ENCODE data around the gene RPL28. TPM values are rescaled to one million over a fixed set of nuclear protein-coding genes. Genes with fewer than 3 reads are reported as not detected.

Gene RPL28
- total RNA-seq, 2 donors from 2014 or later = 113 to 268 TPM

- no peaks in the 10 kb centered on the region for H3K36me3 ChIP-seq (replicated peaks in 1 of 2; ENCODE audit: insufficient read depth in 1 of 2, low read depth in 2 of 2)
- no peaks in the 10 kb centered on the region for H3K9me3 ChIP-seq
- peak overlapping the region in 3 of 4 donors; percentile 3 to 95 (median 95) for H3K27ac ChIP-seq
- intact Hi-C loops (cut with DNase I) = no loop called here
- H3K27me3 ChIP-seq = no peaks in the 10 kb centered on the region
- 0 to 2% methylated on average over 24 of the region's 24 CpGs for WGBS, 2 donors
- H3K4me1 ChIP-seq = peaks cover 26% of the 10 kb centered on the region
- ATAC-seq = no peak
- peak overlapping the region in 1 of 2 donors; percentile 98 for H3K4me3 ChIP-seq
- peak in 3 of 4 donors; percentile 20 to 37 (median 23) for DNase-seq
- TF ChIP-seq POLR2A (IDR thresholded peaks at IDR 0.05) = no peak
- TF ChIP-seq, protein P1, sequence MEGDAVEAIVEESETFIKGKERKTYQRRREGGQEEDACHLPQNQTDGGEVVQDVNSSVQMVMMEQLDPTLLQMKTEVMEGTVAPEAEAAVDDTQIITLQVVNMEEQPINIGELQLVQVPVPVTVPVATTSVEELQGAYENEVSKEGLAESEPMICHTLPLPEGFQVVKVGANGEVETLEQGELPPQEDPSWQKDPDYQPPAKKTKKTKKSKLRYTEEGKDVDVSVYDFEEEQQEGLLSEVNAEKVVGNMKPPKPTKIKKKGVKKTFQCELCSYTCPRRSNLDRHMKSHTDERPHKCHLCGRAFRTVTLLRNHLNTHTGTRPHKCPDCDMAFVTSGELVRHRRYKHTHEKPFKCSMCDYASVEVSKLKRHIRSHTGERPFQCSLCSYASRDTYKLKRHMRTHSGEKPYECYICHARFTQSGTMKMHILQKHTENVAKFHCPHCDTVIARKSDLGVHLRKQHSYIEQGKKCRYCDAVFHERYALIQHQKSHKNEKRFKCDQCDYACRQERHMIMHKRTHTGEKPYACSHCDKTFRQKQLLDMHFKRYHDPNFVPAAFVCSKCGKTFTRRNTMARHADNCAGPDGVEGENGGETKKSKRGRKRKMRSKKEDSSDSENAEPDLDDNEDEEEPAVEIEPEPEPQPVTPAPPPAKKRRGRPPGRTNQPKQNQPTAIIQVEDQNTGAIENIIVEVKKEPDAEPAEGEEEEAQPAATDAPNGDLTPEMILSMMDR (IDR thresholded peaks at IDR 0.05) = no peak
Observed at GRCh38 chr19:55340784-55341147, 45.0 kb upstream of the RPL28 start.

DNA sequence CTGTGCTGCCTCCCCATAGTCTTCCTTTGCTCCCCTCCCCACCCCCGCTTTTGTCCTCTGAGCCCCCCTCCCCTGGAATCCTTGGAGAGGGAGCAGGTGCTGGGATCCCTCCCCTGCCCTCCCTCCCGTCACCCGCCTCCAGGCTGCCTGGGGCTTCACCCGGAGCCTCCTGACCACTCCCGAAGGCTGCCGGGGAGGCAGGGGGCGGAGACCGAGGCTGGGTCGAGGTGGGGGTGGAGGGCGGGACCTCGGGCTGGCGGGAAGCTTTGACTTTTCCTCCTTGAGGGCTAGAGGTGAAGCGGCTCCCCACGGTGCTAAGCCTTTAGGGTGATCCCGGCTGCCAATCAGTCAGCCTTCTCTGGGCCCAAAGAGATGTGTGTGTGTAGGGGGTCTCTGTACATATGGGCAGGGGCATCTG is 44.6 kb upstream of the RPL28 start:
- Histone ChIP-seq H3K4me1 (peaks cover 26% of the 10 kb centered on the region), H3K4me3 (peak overlapping the region in 1 of 2 donors; percentile 98), H3K36me3 (replicated peaks in 1 of 2; ENCODE audit: insufficient read depth in 1 of 2, low read depth in 2 of 2) (no peaks in the 10 kb centered on the region), H3K27ac (peak overlapping the region in 2 of 4 donors; percentile 95), H3K27me3 (no peaks in the 10 kb centered on the region), H3K9me3 (no peaks in the 10 kb centered on the region)
- DNase-seq (peak; percentile 75 to 83 (median 78)), ATAC-seq (no peak)
- TF ChIP-seq, protein P1 (IDR thresholded peaks at IDR 0.05) = no peak
- TF ChIP-seq POLR2A (IDR thresholded peaks at IDR 0.05) = no peak
- WGBS, 2 donors = 2 to 3% methylated on average over 6 to 12 of the region's 15 CpGs
- intact Hi-C loops (cut with DNase I) = no loop called here

DNA sequence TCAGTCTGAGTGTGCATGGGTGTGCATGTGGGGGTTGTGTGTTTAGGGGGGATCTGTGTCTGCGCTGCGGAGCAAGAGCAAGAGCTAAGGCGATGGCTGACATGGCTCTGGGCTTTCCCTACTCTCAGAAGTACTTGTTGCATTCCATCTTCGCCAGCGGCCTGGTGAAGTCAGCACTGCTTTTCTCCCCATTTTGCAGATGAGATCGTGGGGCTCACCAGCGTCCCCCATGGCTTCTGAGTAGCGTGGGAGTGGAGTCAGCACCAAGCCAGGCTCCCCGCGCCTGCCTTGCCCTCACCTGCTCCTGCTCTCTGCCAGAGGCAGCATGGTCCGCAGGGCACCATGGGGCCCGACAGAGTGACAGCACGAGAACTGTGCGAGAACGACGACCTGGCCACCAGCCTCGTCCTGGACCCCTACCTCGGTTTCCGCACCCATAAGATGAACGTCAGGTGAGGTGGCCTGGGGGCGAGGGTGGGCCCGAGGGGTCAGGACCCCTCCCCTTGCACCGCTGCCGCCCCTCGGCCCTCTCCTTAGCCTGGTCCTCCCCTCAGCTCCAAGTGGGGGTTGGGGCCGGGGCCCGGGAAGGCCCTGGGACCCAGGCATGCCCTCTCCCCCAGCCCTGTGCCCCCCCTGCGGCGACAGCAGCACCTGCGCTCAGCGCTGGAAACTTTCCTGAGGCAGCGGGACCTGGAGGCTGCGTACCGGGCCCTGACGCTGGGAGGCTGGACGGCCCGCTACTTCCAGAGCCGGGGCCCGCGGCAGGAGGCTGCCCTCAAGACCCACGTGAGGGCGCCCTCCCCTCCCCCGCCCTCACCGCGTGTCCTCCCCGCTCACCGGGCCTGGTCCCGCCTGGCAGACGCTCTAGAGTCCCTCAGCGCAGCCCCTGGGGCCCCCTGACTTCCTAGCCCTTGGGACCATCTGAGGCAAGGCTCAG is 43.9 kb upstream of the RPL28 start:
- TF ChIP-seq POLR2A (IDR thresholded peaks at IDR 0.05) = no peak
- ATAC-seq (no peak), DNase-seq (no peak)
- no peaks in the 10 kb centered on the region for H3K9me3 ChIP-seq
- H3K27ac ChIP-seq = no peak overlapping the region
- no peaks in the 10 kb centered on the region for H3K27me3 ChIP-seq
- no peak overlapping the region for H3K4me3 ChIP-seq
- H3K4me1 ChIP-seq = peaks cover 26% of the 10 kb centered on the region
- no peaks in the 10 kb centered on the region for H3K36me3 ChIP-seq (replicated peaks in 1 of 2; ENCODE audit: insufficient read depth in 1 of 2, low read depth in 2 of 2)
- intact Hi-C loops (cut with DNase I) = no loop called here
- 84 to 86% methylated on average over 12 to 35 of the region's 50 CpGs for WGBS, 2 donors

DNA sequence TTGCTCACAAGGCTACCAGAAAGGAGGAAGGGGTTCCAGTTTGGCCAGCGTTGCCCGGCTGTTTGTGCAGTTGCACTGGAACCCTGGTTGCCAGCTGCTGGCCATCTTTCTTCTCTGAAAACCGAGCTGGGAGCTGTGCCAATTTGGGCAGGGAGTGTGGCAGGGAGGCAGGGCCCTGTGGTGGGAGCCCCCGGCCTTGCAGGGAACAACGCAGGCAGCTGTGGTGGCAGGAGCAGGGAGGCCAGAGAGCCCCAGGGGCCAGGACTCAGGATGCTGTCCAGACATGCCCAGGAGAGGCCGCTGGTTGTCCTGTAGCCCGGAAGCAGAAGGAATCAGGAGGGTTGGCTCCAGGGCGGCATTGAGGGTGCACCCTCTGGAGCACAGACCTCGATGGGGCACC is 41.3 kb upstream of the RPL28 start:
- H3K9me3 ChIP-seq = no peaks in the 10 kb centered on the region

More for the DNA sequence above, 41.3 kb upstream of the RPL28 start:
- H3K4me3 ChIP-seq = no peak overlapping the region
- H3K27ac ChIP-seq = no peak overlapping the region
- H3K4me1 ChIP-seq = peaks cover 16% of the 10 kb centered on the region
- DNase-seq = no peak
- ATAC-seq = no peak
- H3K27me3 ChIP-seq = no peaks in the 10 kb centered on the region
- intact Hi-C loops (cut with DNase I) = no loop called here
- TF ChIP-seq POLR2A (IDR thresholded peaks at IDR 0.05) = no peak
- TF ChIP-seq, protein P1 (IDR thresholded peaks at IDR 0.05) = no peak
- 84 to 90% methylated on average over 2 to 9 of the region's 9 CpGs for WGBS, 2 donors
- H3K36me3 ChIP-seq (replicated peaks in 1 of 2; ENCODE audit: insufficient read depth in 1 of 2, low read depth in 2 of 2) = peaks cover 0 to 1% of the 10 kb centered on the region in 2 donors
